ENCODE results near the gene SCAP. TPM values are rescaled to one million over a fixed set of nuclear protein-coding genes. Genes with fewer than 3 reads are reported as not detected.

The SCAP gene
- total RNA-seq, 1 donor from 2014 or later, result 77.1 TPM

GRCh38 chr3:47404955-47405790 is 70.6 kb downstream of the SCAP start:
- intact Hi-C loops (cut with micrococcal nuclease), result no loop called here

- intact Hi-C loops (cut with micrococcal nuclease), result no loop called here
Measured at GRCh38 chr3:47404431-47404876, 71.3 kb downstream of the SCAP start.

- intact Hi-C loops (cut with micrococcal nuclease), result no loop called here
Measured at GRCh38 chr3:47399531-47400270, 76.0 kb downstream of the SCAP start.

- intact Hi-C loops (cut with micrococcal nuclease), result no loop called here
Measured at GRCh38 chr3:47399016-47399415, 76.7 kb downstream of the SCAP start.

GRCh38 chr3:47398228-47398627 is 77.5 kb downstream of the SCAP start:
- intact Hi-C loops (cut with micrococcal nuclease), result no loop called here

- intact Hi-C loops (cut with micrococcal nuclease), result no loop called here
Measured at GRCh38 chr3:47394881-47395280, 80.9 kb downstream of the SCAP start.

- intact Hi-C loops (cut with micrococcal nuclease), result no loop called here
Measured at GRCh38 chr3:47394140-47394870, 81.4 kb downstream of the SCAP start.

- intact Hi-C loops (cut with micrococcal nuclease), result no loop called here
Measured at GRCh38 chr3:47392933-47393332, 82.8 kb downstream of the SCAP start.

GRCh38 chr3:47385796-47386195 is 89.9 kb downstream of the SCAP start:
- intact Hi-C loops (cut with micrococcal nuclease), result no loop called here

GRCh38 chr3:47385007-47385406 is 90.7 kb downstream of the SCAP start:
- intact Hi-C loops (cut with micrococcal nuclease), result no loop called here

GRCh38 chr3:47384425-47384824 is 91.3 kb downstream of the SCAP start:
- intact Hi-C loops (cut with micrococcal nuclease), result loop anchor here (5.0 kb wide), 2 partner anchors 398 to 687 kb away; partner anchors contain the start of gene SMARCC1

- intact Hi-C loops (cut with micrococcal nuclease), result loop anchor here (2.0 to 5.0 kb wide), 4 partner anchors 95 to 684 kb away; partner anchors contain the start of gene SMARCC1
Measured at GRCh38 chr3:47381317-47382157, 94.2 kb downstream of the SCAP start.

GRCh38 chr3:47380601-47381316 is 95.0 kb downstream of the SCAP start, which contains the start of gene PTPN23:
TSS of gene PTPN23 (plus strand) at chr3:47381021. CDS start at chr3:47381097, 76 bp downstream.
- intact Hi-C loops (cut with micrococcal nuclease), result loop anchor here (1.0 to 5.0 kb wide), 8 partner anchors 41 to 683 kb away; partner anchors contain the start of genes ELP6, KIF9, KLHL18 and SETD2

GRCh38 chr3:47380026-47380600 is 95.6 kb downstream of the SCAP start:
- intact Hi-C loops (cut with micrococcal nuclease), result loop anchor here (1.0 to 5.0 kb wide), 8 partner anchors 41 to 683 kb away; partner anchors contain the start of genes ELP6, KIF9, KLHL18 and SETD2

GRCh38 chr3:47379411-47379899 is 96.3 kb downstream of the SCAP start:
- intact Hi-C loops (cut with micrococcal nuclease), result no loop called here

GRCh38 chr3:47378869-47379268 is 96.9 kb downstream of the SCAP start:
- intact Hi-C loops (cut with micrococcal nuclease), result no loop called here

GRCh38 chr3:47377186-47377585 is 98.6 kb downstream of the SCAP start:
- intact Hi-C loops (cut with micrococcal nuclease), result no loop called here

GRCh38 chr3:47376393-47376792 is 99.3 kb downstream of the SCAP start:
- intact Hi-C loops (cut with micrococcal nuclease), result no loop called here

- intact Hi-C loops (cut with micrococcal nuclease), result no loop called here
Measured at GRCh38 chr3:47374587-47374986, 101.2 kb downstream of the SCAP start.
